ENCODE measurements around the gene SLC26A8. TPM values are rescaled to one million over a fixed set of nuclear protein-coding genes. Genes with fewer than 3 reads are reported as not detected.

The SLC26A8 gene
- total RNA-seq, 1 donor, result under 0.01 TPM

DNA sequence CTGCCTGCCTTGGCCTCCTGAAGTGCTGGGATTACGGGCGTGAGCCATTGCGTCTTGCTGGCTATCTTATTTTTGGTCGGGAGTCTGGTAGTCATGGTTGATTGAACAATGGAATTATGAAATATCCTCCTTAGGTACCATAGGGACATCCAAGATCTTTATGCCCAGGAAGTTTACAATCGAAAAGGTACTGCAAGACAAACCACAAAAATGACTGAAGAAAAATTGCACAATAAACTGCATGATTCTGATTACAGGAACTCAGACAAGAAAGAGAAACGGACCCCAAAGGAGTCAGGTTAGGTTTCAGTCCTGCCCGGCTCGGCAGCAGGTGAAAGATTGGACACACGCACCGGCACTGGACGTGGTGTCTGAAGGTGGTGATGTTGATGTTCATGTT is 5.3 kb downstream of the SLC26A8 start:
- TF ChIP-seq, protein P1, sequence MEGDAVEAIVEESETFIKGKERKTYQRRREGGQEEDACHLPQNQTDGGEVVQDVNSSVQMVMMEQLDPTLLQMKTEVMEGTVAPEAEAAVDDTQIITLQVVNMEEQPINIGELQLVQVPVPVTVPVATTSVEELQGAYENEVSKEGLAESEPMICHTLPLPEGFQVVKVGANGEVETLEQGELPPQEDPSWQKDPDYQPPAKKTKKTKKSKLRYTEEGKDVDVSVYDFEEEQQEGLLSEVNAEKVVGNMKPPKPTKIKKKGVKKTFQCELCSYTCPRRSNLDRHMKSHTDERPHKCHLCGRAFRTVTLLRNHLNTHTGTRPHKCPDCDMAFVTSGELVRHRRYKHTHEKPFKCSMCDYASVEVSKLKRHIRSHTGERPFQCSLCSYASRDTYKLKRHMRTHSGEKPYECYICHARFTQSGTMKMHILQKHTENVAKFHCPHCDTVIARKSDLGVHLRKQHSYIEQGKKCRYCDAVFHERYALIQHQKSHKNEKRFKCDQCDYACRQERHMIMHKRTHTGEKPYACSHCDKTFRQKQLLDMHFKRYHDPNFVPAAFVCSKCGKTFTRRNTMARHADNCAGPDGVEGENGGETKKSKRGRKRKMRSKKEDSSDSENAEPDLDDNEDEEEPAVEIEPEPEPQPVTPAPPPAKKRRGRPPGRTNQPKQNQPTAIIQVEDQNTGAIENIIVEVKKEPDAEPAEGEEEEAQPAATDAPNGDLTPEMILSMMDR (IDR thresholded peaks at IDR 0.05; ENCODE audit: extremely low read depth, low read depth, low read length), result no peak
- H2AFZ ChIP-seq (ENCODE audit: low read length), result no peak overlapping the region

DNA sequence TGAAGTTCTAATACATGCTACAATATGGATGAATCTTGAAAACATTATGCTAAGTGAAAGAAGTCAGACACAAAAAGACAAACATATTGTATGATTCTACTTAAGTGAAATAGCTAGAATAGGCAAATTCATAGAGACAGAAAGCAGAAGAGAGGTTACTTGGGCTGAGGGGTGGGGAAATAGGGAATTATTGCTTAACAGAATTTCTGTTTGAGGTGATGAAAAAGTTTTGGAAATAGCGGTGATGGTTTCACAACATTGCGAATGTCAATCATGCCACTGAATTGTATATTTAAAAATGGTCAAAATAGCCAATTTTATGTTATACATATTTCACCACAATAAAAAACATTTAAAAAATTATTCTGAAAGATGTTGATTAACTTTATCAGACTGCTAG is 6.1 kb downstream of the SLC26A8 start:
- no peak overlapping the region for H3K27ac ChIP-seq (ENCODE audit: low read depth, low read length)
- H3K79me2 ChIP-seq (ENCODE audit: insufficient read depth, low read length), result no peaks in the 10 kb centered on the region
- no peaks in the 10 kb centered on the region for H3K9me3 ChIP-seq (ENCODE audit: low read depth, low read length)
- TF ChIP-seq, protein P1 (IDR thresholded peaks at IDR 0.05; ENCODE audit: extremely low read depth, low read depth, low read length), result no peak
- no peak overlapping the region for H3K4me3 ChIP-seq (ENCODE audit: insufficient read depth, low read length)
- no peaks in the 10 kb centered on the region for H3K4me1 ChIP-seq (ENCODE audit: insufficient read depth, low read length)
- H3K27me3 ChIP-seq (ENCODE audit: insufficient read depth, low read length), result peaks cover 6% of the 10 kb centered on the region
- no peaks in the 10 kb centered on the region for H4K20me1 ChIP-seq (ENCODE audit: insufficient read depth, low read length)
- H3K4me2 ChIP-seq (ENCODE audit: insufficient read depth, low read length), result no peak overlapping the region
- no peak overlapping the region for H2AFZ ChIP-seq (ENCODE audit: low read length)
- no peak for DNase-seq (ENCODE audit: insufficient read length, low spot score, missing footprints)
- no peaks in the 10 kb centered on the region for H3K36me3 ChIP-seq (ENCODE audit: insufficient read depth, low read length)

More for the DNA sequence above, 5.3 kb downstream of the SLC26A8 start:
- Histone ChIP-seq H3K4me3 (ENCODE audit: insufficient read depth, low read length) (no peak overlapping the region), H4K20me1 (ENCODE audit: insufficient read depth, low read length) (no peaks in the 10 kb centered on the region), H3K27me3 (ENCODE audit: insufficient read depth, low read length) (peaks cover 6% of the 10 kb centered on the region), H3K4me2 (ENCODE audit: insufficient read depth, low read length) (no peak overlapping the region), H3K4me1 (ENCODE audit: insufficient read depth, low read length) (no peaks in the 10 kb centered on the region), H3K9me3 (ENCODE audit: low read depth, low read length) (no peaks in the 10 kb centered on the region), H3K79me2 (ENCODE audit: insufficient read depth, low read length) (no peaks in the 10 kb centered on the region), H3K36me3 (ENCODE audit: insufficient read depth, low read length) (no peaks in the 10 kb centered on the region), H3K27ac (ENCODE audit: low read depth, low read length) (no peak overlapping the region)
- no peak for DNase-seq (ENCODE audit: insufficient read length, low spot score, missing footprints)

DNA sequence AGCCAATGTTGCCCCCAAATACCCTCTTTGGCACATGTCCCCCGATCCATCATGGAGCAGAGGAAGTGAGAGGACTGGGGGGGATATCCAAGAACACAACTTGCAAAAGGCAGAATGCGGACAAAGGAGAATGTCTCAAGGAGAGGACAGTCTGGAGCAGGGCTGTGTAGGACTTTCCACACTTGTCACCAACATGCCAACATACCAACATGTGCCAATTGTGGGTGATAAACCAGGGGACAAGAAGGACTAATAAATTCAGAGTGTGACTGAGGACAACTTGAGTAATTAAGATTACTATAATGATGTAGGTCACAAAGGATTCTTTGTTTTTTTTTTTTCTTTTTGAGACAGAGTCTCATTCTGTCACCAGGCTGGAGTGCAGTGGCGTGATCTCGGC is 8.8 kb downstream of the SLC26A8 start:
- Histone ChIP-seq H3K9me3 (ENCODE audit: low read depth, low read length) (no peaks in the 10 kb centered on the region), H3K4me1 (ENCODE audit: insufficient read depth, low read length) (no peaks in the 10 kb centered on the region), H3K4me2 (ENCODE audit: insufficient read depth, low read length) (no peak overlapping the region), H3K79me2 (ENCODE audit: insufficient read depth, low read length) (no peaks in the 10 kb centered on the region), H4K20me1 (ENCODE audit: insufficient read depth, low read length) (no peaks in the 10 kb centered on the region), H3K36me3 (ENCODE audit: insufficient read depth, low read length) (no peaks in the 10 kb centered on the region), H2AFZ (ENCODE audit: low read length) (no peak overlapping the region), H3K27me3 (ENCODE audit: insufficient read depth, low read length) (peaks cover 9% of the 10 kb centered on the region), H3K4me3 (ENCODE audit: insufficient read depth, low read length) (no peak overlapping the region), H3K27ac (ENCODE audit: low read depth, low read length) (no peak overlapping the region)
- DNase-seq (ENCODE audit: insufficient read length, low spot score, missing footprints), result no peak
- TF ChIP-seq, protein P1 (IDR thresholded peaks at IDR 0.05; ENCODE audit: extremely low read depth, low read depth, low read length), result no peak

DNA sequence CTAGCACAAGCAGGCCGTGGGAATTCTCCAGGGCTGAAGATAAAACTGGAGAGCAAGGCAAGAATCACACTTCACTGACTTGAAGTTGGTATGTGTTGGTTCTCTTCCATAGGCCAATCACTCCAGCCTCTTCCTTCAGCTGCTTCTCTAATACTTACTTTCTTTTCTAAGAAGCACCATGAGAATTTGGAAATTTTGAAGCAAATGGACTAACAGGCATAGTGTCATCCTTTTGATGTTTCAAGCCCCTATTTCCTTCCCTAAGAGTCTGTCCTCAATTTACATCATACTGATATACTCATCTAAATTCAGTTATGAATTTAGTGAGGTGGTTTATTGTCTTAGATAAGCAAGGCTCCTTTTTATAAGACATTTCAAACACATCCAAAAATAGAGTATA is 24.0 kb downstream of the SLC26A8 start:
- no peaks in the 10 kb centered on the region for H4K20me1 ChIP-seq (ENCODE audit: insufficient read depth, low read length)
- no peak overlapping the region for H3K4me3 ChIP-seq (ENCODE audit: insufficient read depth, low read length)
- H3K4me1 ChIP-seq (ENCODE audit: insufficient read depth, low read length), result no peaks in the 10 kb centered on the region
- TF ChIP-seq, protein P1 (IDR thresholded peaks at IDR 0.05; ENCODE audit: extremely low read depth, low read depth, low read length), result no peak
- no peak overlapping the region for H3K4me2 ChIP-seq (ENCODE audit: insufficient read depth, low read length)
- no peak overlapping the region for H3K27ac ChIP-seq (ENCODE audit: low read depth, low read length)
- H3K27me3 ChIP-seq (ENCODE audit: insufficient read depth, low read length), result no peaks in the 10 kb centered on the region
- H3K36me3 ChIP-seq (ENCODE audit: insufficient read depth, low read length), result no peaks in the 10 kb centered on the region
- no peak for DNase-seq (ENCODE audit: insufficient read length, low spot score, missing footprints)
- H3K9me3 ChIP-seq (ENCODE audit: low read depth, low read length), result no peaks in the 10 kb centered on the region
- H2AFZ ChIP-seq (ENCODE audit: low read length), result no peak overlapping the region
- no peaks in the 10 kb centered on the region for H3K79me2 ChIP-seq (ENCODE audit: insufficient read depth, low read length)

Measured in osteoblast (primary cell).